ENCODE measurements around the gene UBALD1.

Gene UBALD1

GRCh38 chr16:4626396-4626795 lies 11.7 kb upstream of the UBALD1 start (continued):
- TF ChIP-seq TSHZ2 (CRISPR knock-in tag; IDR thresholded peaks at IDR 0.05), result no peak
- no peak for TF ChIP-seq ZNF8 (CRISPR knock-in tag; IDR thresholded peaks at IDR 0.05)
- no peak for TF ChIP-seq ARNTL (CRISPR knock-in tag; IDR thresholded peaks at IDR 0.05; ENCODE audit: borderline replicate concordance, low read depth)
- no peak for TF ChIP-seq TCF4 (CRISPR knock-in tag; IDR thresholded peaks at IDR 0.05; ENCODE audit: borderline replicate concordance)
- no peak for TF ChIP-seq OSR1 (CRISPR knock-in tag; IDR thresholded peaks at IDR 0.05)

DNA sequence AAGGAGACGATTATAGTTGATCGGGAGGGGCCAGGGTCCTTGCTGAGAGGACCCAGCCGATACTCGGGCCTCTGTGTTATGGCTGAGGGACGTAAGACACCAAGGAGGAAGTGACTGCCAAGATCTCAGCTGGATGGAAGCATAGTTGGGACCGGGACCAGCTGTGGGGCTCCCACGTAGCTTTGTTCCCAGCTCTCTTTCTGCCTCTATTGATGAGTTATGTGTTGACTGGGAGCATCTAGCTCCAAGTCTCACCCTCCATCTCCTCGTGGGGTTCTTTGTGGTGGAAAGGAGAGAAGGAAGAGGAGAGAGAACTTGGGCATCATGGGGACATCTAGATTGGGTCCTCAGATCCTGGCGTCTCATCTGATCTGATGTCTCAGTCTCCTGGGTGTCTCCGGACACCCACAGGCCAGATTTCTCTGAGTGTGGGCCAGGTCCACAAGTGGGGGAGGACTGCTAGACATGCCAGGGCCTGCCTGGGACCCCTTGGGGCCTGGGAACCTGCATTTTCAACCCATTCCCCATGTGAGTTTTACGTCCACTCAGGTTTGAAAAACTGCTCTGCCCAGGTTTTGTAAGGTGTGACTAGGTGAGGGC lies 11.0 kb upstream of the UBALD1 start:
- no peak for TF ChIP-seq ZFP30 (CRISPR knock-in tag; IDR thresholded peaks at IDR 0.05)
- no peak for TF ChIP-seq TSHZ2 (CRISPR knock-in tag; IDR thresholded peaks at IDR 0.05)
- no peak for TF ChIP-seq TCF4 (CRISPR knock-in tag; IDR thresholded peaks at IDR 0.05; ENCODE audit: borderline replicate concordance)
- peak; percentile 12; the same call in 2 of the 3 replicates for ATAC-seq

DNA sequence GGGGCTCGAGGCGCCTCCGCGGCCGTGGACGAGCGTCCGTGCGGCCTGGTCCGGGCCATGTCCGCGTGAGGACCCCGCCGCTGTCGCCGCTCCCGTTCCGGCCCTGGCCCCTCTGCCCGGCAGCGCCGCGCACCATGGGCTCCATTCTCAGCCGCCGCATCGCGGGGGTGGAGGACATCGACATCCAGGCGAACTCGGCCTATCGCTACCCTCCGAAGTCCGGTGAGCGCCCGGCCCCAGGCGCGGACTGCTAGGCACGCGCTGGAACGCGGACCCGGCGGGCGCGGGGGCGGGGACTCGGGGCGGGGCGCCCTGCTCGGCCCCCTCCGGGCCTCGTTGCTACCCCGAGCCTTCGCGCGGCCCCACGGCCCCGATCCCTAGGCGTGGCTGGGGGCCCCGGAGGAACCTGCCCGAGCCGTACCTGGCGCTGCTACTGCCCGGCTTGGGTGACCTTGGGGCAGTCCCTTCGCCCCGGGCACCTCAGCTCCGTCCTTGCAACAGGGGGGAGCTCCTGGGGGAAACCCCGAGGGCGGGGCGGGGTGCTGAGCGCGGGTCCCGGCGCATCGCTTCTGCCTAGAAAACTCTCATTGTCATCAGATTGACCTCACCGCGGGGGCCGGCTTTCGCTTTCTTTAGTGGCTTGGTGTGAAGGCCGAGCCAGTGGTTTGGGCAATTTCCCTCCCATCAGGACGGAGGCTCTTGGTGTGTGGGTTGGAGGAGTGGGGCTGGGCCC lies 10.3 kb upstream of the UBALD1 start:
- peak; percentile 35 for ATAC-seq

More for the DNA sequence above, 10.3 kb upstream of the UBALD1 start:
- TF ChIP-seq ARNTL (CRISPR knock-in tag; IDR thresholded peaks at IDR 0.05; ENCODE audit: borderline replicate concordance, low read depth) (no peak), CSDC2 (CRISPR knock-in tag; IDR thresholded peaks at IDR 0.05) (no peak), TSHZ2 (CRISPR knock-in tag; IDR thresholded peaks at IDR 0.05) (no peak), CSRNP3 (CRISPR knock-in tag; IDR thresholded peaks at IDR 0.05) (no peak), ZNF565 (CRISPR knock-in tag; conservative IDR thresholded peaks at IDR 0.05; ENCODE audit: low read depth) (no peak), SNAI2 (CRISPR knock-in tag; IDR thresholded peaks at IDR 0.05) (no peak), TCF4 (CRISPR knock-in tag; IDR thresholded peaks at IDR 0.05; ENCODE audit: borderline replicate concordance) (no peak), RARB (CRISPR knock-in tag; IDR thresholded peaks at IDR 0.05) (no peak), ZNF8 (CRISPR knock-in tag; IDR thresholded peaks at IDR 0.05) (no peak), PPARA (CRISPR knock-in tag; IDR thresholded peaks at IDR 0.05; ENCODE audit: borderline replicate concordance) (no peak), OSR1 (CRISPR knock-in tag; IDR thresholded peaks at IDR 0.05) (no peak), ZNF70 (CRISPR knock-in tag; IDR thresholded peaks at IDR 0.05) (no peak), ZFP30 (CRISPR knock-in tag; IDR thresholded peaks at IDR 0.05) (no peak)
- TF ChIP-seq, protein P1, sequence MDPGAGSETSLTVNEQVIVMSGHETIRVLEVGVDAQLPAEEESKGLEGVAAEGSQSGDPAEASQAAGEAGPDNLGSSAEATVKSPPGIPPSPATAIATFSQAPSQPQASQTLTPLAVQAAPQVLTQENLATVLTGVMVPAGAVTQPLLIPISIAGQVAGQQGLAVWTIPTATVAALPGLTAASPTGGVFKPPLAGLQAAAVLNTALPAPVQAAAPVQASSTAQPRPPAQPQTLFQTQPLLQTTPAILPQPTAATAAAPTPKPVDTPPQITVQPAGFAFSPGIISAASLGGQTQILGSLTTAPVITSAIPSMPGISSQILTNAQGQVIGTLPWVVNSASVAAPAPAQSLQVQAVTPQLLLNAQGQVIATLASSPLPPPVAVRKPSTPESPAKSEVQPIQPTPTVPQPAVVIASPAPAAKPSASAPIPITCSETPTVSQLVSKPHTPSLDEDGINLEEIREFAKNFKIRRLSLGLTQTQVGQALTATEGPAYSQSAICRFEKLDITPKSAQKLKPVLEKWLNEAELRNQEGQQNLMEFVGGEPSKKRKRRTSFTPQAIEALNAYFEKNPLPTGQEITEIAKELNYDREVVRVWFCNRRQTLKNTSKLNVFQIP (CRISPR knock-in tag; IDR thresholded peaks at IDR 0.05; ENCODE audit: borderline replicate concordance, low read depth), result no peak
